Mucosa of rectum (tissue), 2 donors: Measurements from ENCODE around the gene AVEN.

Experiments used
- H3K27ac ChIP-seq, 2 donors: one replicate each; pipeline ENCODE4 v1.7.0; 2013; ENCODE audit warnings: inconsistent platforms in 2 of 2, low read depth in 2 of 2, low read length in 2 of 2
- H3K27me3 ChIP-seq, 2 donors: one replicate each; pipeline ENCODE4 v1.7.0; 2013; ENCODE audit warnings: low read length in 2 of 2; ENCODE audit not compliant: control insufficient read depth in 2 of 2, insufficient read depth in 2 of 2
- H3K36me3 ChIP-seq, 2 donors: one replicate each; pipeline ENCODE4 v1.7.0; 2013; ENCODE audit warnings: low read length in 2 of 2; ENCODE audit not compliant: control insufficient read depth in 2 of 2, insufficient read depth in 2 of 2
- H3K4me1 ChIP-seq, 2 donors: one replicate each; pipeline ENCODE4 v1.7.0; 2013; ENCODE audit warnings: low read length in 2 of 2, mild to moderate bottlenecking in 1 of 2; ENCODE audit not compliant: control insufficient read depth in 2 of 2, insufficient read depth in 2 of 2
- H3K4me3 ChIP-seq, 2 donors: one replicate each; pipeline ENCODE4 v1.7.0; 2013; ENCODE audit warnings: low read length in 2 of 2
- H3K9ac ChIP-seq, 2 donors: one replicate each; pipeline ENCODE4 v1.7.0; 2013; ENCODE audit warnings: low read length in 2 of 2, low read depth in 1 of 2, mild to moderate bottlenecking in 1 of 2
- H3K9me3 ChIP-seq, 2 donors: one replicate each; pipeline ENCODE4 v1.7.0; 2013; ENCODE audit warnings: low read length in 2 of 2; ENCODE audit not compliant: control insufficient read depth in 2 of 2
- donor health status: healthy.
- donor health status: Normal muscosa, but diverticular disease.

The AVEN gene

GRCh38 chr15:33846142-33846541 is 192.9 kb downstream of the AVEN start:
- Histone ChIP-seq H3K9me3 (no peaks in the 10 kb centered on the region), H3K9ac (no peak overlapping the region), H3K27ac (no peak overlapping the region), H3K27me3 (no peaks in the 10 kb centered on the region), H3K4me3 (no peak overlapping the region), H3K4me1 (no peaks in the 10 kb centered on the region), H3K36me3 (no peaks in the 10 kb centered on the region)

- Histone ChIP-seq H3K4me1 (no peaks in the 10 kb centered on the region), H3K4me3 (no peak overlapping the region), H3K27ac (no peak overlapping the region), H3K36me3 (no peaks in the 10 kb centered on the region), H3K27me3 (no peaks in the 10 kb centered on the region), H3K9ac (no peak overlapping the region), H3K9me3 (no peaks in the 10 kb centered on the region)
These were observed 194.4 kb downstream of the AVEN start for GRCh38 chr15:33844597-33844996.

DNA sequence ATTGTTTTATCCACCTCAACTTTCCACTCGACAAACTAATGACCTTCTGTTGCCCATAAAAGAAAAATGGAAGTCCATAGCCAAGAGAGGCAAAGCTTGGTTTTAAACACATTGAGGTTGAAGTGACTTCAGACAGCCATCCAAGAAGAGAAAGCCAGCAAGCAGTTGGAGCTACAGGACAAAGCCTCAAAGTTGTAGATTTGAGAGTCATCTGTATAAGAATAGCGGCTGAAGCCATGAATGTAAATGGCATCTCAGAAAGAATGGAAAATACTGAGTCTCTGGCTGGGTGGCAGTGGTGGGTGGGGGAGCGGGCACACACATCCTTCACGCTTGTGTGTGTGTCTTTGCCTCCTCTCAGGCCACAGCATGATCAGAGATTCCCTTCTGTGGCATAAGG is 194.8 kb downstream of the AVEN start:
- no peak overlapping the region for H3K9ac ChIP-seq
- H3K4me1 ChIP-seq, result no peaks in the 10 kb centered on the region
- H3K9me3 ChIP-seq, result no peaks in the 10 kb centered on the region
- no peak overlapping the region for H3K4me3 ChIP-seq
- H3K36me3 ChIP-seq, result no peaks in the 10 kb centered on the region
- no peaks in the 10 kb centered on the region for H3K27me3 ChIP-seq
- no peak overlapping the region for H3K27ac ChIP-seq

- no peaks in the 10 kb centered on the region for H3K9me3 ChIP-seq
- H3K27ac ChIP-seq, result no peak overlapping the region
- H3K36me3 ChIP-seq, result no peaks in the 10 kb centered on the region
- H3K4me1 ChIP-seq, result no peaks in the 10 kb centered on the region
- no peak overlapping the region for H3K9ac ChIP-seq
- H3K27me3 ChIP-seq, result no peaks in the 10 kb centered on the region
- H3K4me3 ChIP-seq, result no peak overlapping the region
These were observed 198.4 kb downstream of the AVEN start for GRCh38 chr15:33840615-33841014.

DNA sequence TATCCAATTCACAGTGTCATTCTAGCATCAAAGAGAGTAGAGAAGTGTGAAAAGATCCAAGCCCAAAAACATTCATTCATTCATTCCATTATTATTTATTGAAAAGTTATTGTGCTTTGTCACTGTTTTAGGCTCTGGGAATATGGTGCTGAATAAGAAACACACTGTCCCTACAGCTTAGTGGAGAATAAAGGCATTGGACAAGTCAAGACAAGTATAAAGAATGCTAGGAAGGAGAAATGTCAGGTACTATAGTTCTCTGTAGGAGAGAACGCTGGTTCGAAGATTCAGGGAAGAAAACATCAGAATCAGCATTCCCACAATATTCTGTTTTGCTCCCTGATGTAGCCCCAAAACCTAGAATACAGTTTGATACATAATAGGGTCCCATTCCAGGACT is 199.5 kb downstream of the AVEN start:
- no peaks in the 10 kb centered on the region for H3K9me3 ChIP-seq
- H3K9ac ChIP-seq, result no peak overlapping the region
- no peak overlapping the region for H3K27ac ChIP-seq
- no peak overlapping the region for H3K4me3 ChIP-seq
- H3K36me3 ChIP-seq, result no peaks in the 10 kb centered on the region
- H3K4me1 ChIP-seq, result no peaks in the 10 kb centered on the region
- H3K27me3 ChIP-seq, result no peaks in the 10 kb centered on the region

DNA sequence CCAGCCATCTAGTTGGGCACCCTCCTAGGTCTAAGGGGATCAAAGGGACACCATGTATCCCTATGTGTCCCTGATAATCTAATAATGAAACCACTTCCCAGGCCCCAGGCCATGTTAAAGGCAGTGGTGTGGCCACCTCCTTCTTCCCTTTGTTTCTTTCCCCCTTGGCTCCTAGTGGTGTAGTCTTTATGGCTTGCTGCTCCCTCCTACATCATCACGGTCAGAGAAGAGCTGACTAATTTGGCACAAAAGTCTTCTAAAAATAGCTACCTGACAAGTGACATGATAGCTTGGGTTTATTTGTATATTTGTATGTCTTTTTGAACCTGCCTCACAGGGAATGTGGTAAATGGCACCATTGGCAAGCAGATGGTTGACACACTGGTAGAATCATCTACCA is 201.7 kb downstream of the AVEN start:
- H3K27ac ChIP-seq, result no peak overlapping the region
- no peaks in the 10 kb centered on the region for H3K27me3 ChIP-seq
- no peaks in the 10 kb centered on the region for H3K36me3 ChIP-seq
- H3K9ac ChIP-seq, result no peak overlapping the region
- H3K4me1 ChIP-seq, result no peaks in the 10 kb centered on the region
- H3K9me3 ChIP-seq, result no peaks in the 10 kb centered on the region
- H3K4me3 ChIP-seq, result no peak overlapping the region

- Histone ChIP-seq H3K36me3 (no peaks in the 10 kb centered on the region), H3K27me3 (no peaks in the 10 kb centered on the region), H3K9ac (no peak overlapping the region), H3K4me1 (no peaks in the 10 kb centered on the region), H3K4me3 (no peak overlapping the region), H3K27ac (no peak overlapping the region), H3K9me3 (no peaks in the 10 kb centered on the region)
These were observed 203.9 kb downstream of the AVEN start for GRCh38 chr15:33834892-33835743.

- Histone ChIP-seq H3K27ac (no peak overlapping the region), H3K4me3 (no peak overlapping the region), H3K9ac (no peak overlapping the region), H3K27me3 (no peaks in the 10 kb centered on the region), H3K9me3 (no peaks in the 10 kb centered on the region), H3K4me1 (no peaks in the 10 kb centered on the region), H3K36me3 (no peaks in the 10 kb centered on the region)
These were observed 207.4 kb downstream of the AVEN start for GRCh38 chr15:33831646-33832045.

DNA sequence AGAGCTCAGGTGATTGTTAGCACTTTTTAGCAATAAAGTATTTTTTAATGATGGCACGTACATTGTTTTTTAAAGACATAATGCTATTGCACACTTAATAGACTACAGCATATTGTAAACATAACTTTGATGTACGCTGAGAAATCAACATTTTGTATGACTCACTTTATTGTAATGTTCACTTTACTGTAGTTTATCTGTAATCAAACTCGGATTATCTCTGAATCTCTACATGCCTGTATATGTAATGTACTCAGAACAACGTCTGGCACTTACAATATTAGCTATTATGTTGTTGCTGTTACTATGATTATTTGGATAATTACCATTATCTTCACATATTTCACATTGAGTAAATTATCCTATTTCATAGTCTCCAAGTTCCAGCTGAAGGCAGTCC is 208.7 kb downstream of the AVEN start:
- H3K27ac ChIP-seq, result no peak overlapping the region
- H3K4me3 ChIP-seq, result no peak overlapping the region
- no peaks in the 10 kb centered on the region for H3K4me1 ChIP-seq
- H3K27me3 ChIP-seq, result no peaks in the 10 kb centered on the region
- H3K9ac ChIP-seq, result no peak overlapping the region
- no peaks in the 10 kb centered on the region for H3K9me3 ChIP-seq
- no peaks in the 10 kb centered on the region for H3K36me3 ChIP-seq

- Histone ChIP-seq H3K27ac (no peak overlapping the region), H3K4me1 (no peaks in the 10 kb centered on the region), H3K4me3 (no peak overlapping the region), H3K9me3 (no peaks in the 10 kb centered on the region), H3K36me3 (no peaks in the 10 kb centered on the region), H3K27me3 (no peaks in the 10 kb centered on the region), H3K9ac (no peak overlapping the region)
These were observed 212.8 kb downstream of the AVEN start for GRCh38 chr15:33826201-33826600.
